Vagina (tissue), 2 donors: ENCODE measurements around the gene ABL1.

Experiments
- CTCF ChIP-seq, 3 experiments: fragments of 450-650 bp in 2 of 3; fragments of 200-600 bp in 1 of 3; sonication (generic) in 1 of 3; IDR thresholded peaks; one replicate each; pipeline ENCODE4 v1.5.1; 2017 to 2019; ENCODE audit warnings: antibody characterized with exemption in 3 of 3, mild to moderate bottlenecking in 2 of 3, moderate library complexity in 2 of 3
- POLR2A ChIP-seq, 2 donors: fragments of 450-650 bp; IDR thresholded peaks; one replicate each; pipeline ENCODE4 v1.6.1; 2017; ENCODE audit warnings: antibody characterized with exemption in 2 of 2, mild to moderate bottlenecking in 2 of 2, moderate library complexity in 2 of 2
- POLR2AphosphoS5 ChIP-seq, 2 donors: sonication (generic); formaldehyde crosslinking; IDR thresholded peaks; one replicate each; pipeline ENCODE4 v1.9.0; 2017; ENCODE audit warnings: antibody characterized with exemption in 2 of 2, mild to moderate bottlenecking in 2 of 2, low read depth in 1 of 2; ENCODE audit not compliant: insufficient read depth in 1 of 2

GRCh38 chr9:130806327-130806716 lies 28.7 kb upstream of the ABL1 start:
- TF ChIP-seq POLR2A (IDR thresholded peaks at IDR 0.05), result no peak
- TF ChIP-seq CTCF (IDR thresholded peaks at IDR 0.05), result no peak
- TF ChIP-seq POLR2AphosphoS5 (IDR thresholded peaks at IDR 0.05; ENCODE audit: insufficient read depth in 1 of 2, low read depth in 1 of 2), result no peak
